Measurements from ENCODE around the gene RLIM.
"Not testable (repeated sequence)": the region's sequence is repeated elsewhere in the genome, so short reads cannot be mapped to it uniquely, and the experiment has no call there.

The RLIM gene

GRCh38 chrX:74614093-74614909, at the start of gene RLIM:
Gene RLIM (minus strand): TSS chrX:74614624. CDS start chrX:74595977, 18,647 bp downstream.
- DNase-seq (ENCODE audit: insufficient read length, low spot score): peak; percentile 46
- peak; percentile 100 for FAIRE-seq

GRCh38 chrX:74656079-74656745, 41.8 kb upstream of the RLIM start:
- DNase-seq (ENCODE audit: insufficient read length, low spot score): no peak
- FAIRE-seq: no peak

GRCh38 chrX:74654953-74655352, 40.5 kb upstream of the RLIM start:
- DNase-seq (ENCODE audit: insufficient read length, low spot score); FAIRE-seq: not testable (repeated sequence)

- no peak for DNase-seq (ENCODE audit: insufficient read length, low spot score)
- no peak for FAIRE-seq
Measured at GRCh38 chrX:74636749-74637314, 22.4 kb upstream of the RLIM start.

- DNase-seq (ENCODE audit: insufficient read length, low spot score) (no peak), FAIRE-seq (peak; percentile 82)
Measured at GRCh38 chrX:74613370-74614092, 893 bp downstream of the RLIM start.

GRCh38 chrX:74606799-74607198, 7.6 kb downstream of the RLIM start:
- DNase-seq (ENCODE audit: insufficient read length, low spot score) (no peak), FAIRE-seq (no peak)

GRCh38 chrX:74606342-74606741, 8.1 kb downstream of the RLIM start:
- no peak for DNase-seq (ENCODE audit: insufficient read length, low spot score)
- no peak for FAIRE-seq

GRCh38 chrX:74603040-74603439, 11.4 kb downstream of the RLIM start:
- no peak for FAIRE-seq
- no peak for DNase-seq (ENCODE audit: insufficient read length, low spot score)

GRCh38 chrX:74602142-74602541, 12.3 kb downstream of the RLIM start:
- no peak for FAIRE-seq
- DNase-seq (ENCODE audit: insufficient read length, low spot score): no peak

- FAIRE-seq: no peak
- DNase-seq (ENCODE audit: insufficient read length, low spot score): no peak
Measured at GRCh38 chrX:74593593-74593992, 20.8 kb downstream of the RLIM start.

- no peak for DNase-seq (ENCODE audit: insufficient read length, low spot score)
- FAIRE-seq: no peak
Measured at GRCh38 chrX:74585766-74586165, 28.7 kb downstream of the RLIM start.

GRCh38 chrX:74579597-74580198, 34.7 kb downstream of the RLIM start:
- FAIRE-seq (peak; percentile 48), DNase-seq (ENCODE audit: insufficient read length, low spot score) (no peak)

- no peak for FAIRE-seq
Measured at GRCh38 chrX:74578137-74578536, 36.3 kb downstream of the RLIM start.

GRCh38 chrX:74557378-74557777, 57.0 kb downstream of the RLIM start:
- DNase-seq (ENCODE audit: insufficient read length, low spot score) (no peak), FAIRE-seq (no peak)

More at GRCh38 chrX:74578137-74578536, 36.3 kb downstream of the RLIM start:
- no peak for DNase-seq (ENCODE audit: insufficient read length, low spot score)

- DNase-seq (ENCODE audit: insufficient read length, low spot score) (no peak), FAIRE-seq (no peak)
Measured at GRCh38 chrX:74551934-74552333, 62.5 kb downstream of the RLIM start.

- DNase-seq (ENCODE audit: insufficient read length, low spot score) (no peak), FAIRE-seq (peak; percentile 67)
Measured at GRCh38 chrX:74550295-74550802, 64.1 kb downstream of the RLIM start.

GRCh38 chrX:74546984-74547383, 67.4 kb downstream of the RLIM start:
- DNase-seq (ENCODE audit: insufficient read length, low spot score) (no peak), FAIRE-seq (no peak)

GRCh38 chrX:74545880-74546523, 68.4 kb downstream of the RLIM start:
- FAIRE-seq: no peak
- DNase-seq (ENCODE audit: insufficient read length, low spot score): no peak

- no peak for DNase-seq (ENCODE audit: insufficient read length, low spot score)
- FAIRE-seq: no peak
Measured at GRCh38 chrX:74540635-74541249, 73.7 kb downstream of the RLIM start.

Measured in GM19239 (cell line).